ENCODE data around the gene AMIGO2.
"Not testable (repeated sequence)": the region's sequence is repeated elsewhere in the genome, so short reads cannot be mapped to it uniquely, and the experiment has no call there.

The AMIGO2 gene

GRCh38 chr12:47071241-47071852 is 8.4 kb downstream of the AMIGO2 start:
- DNase-seq: no peak

GRCh38 chr12:47070310-47070709 is 9.4 kb downstream of the AMIGO2 start:
- DNase-seq: no peak

GRCh38 chr12:47068539-47068938 is 11.2 kb downstream of the AMIGO2 start:
- no peak for DNase-seq

- no peak for DNase-seq
These were observed 11.9 kb downstream of the AMIGO2 start for GRCh38 chr12:47067771-47068431.

GRCh38 chr12:47067176-47067575 is 12.6 kb downstream of the AMIGO2 start:
- no peak for DNase-seq

GRCh38 chr12:47066278-47067025 is 13.3 kb downstream of the AMIGO2 start:
- DNase-seq: no peak

GRCh38 chr12:47065546-47065945 is 14.2 kb downstream of the AMIGO2 start:
- no peak for DNase-seq

GRCh38 chr12:47058640-47059039 is 21.1 kb downstream of the AMIGO2 start:
- DNase-seq: not testable (repeated sequence)

- DNase-seq: not testable (repeated sequence)
These were observed 22.8 kb downstream of the AMIGO2 start for GRCh38 chr12:47056944-47057343.

- DNase-seq: not testable (repeated sequence)
These were observed 23.9 kb downstream of the AMIGO2 start for GRCh38 chr12:47055856-47056255.

GRCh38 chr12:47054659-47055058 is 25.1 kb downstream of the AMIGO2 start:
- DNase-seq: no peak

GRCh38 chr12:47053961-47054360 is 25.8 kb downstream of the AMIGO2 start:
- no peak for DNase-seq

- no peak for DNase-seq
These were observed 27.5 kb downstream of the AMIGO2 start for GRCh38 chr12:47052274-47052673.

GRCh38 chr12:47051291-47051690 is 28.5 kb downstream of the AMIGO2 start:
- not testable (repeated sequence) for DNase-seq

GRCh38 chr12:47048541-47048940 is 31.2 kb downstream of the AMIGO2 start:
- DNase-seq: no peak

- DNase-seq: no peak
These were observed 38.4 kb downstream of the AMIGO2 start for GRCh38 chr12:47041327-47041726.

GRCh38 chr12:47039756-47040155 is 40.0 kb downstream of the AMIGO2 start:
- DNase-seq: no peak

- DNase-seq: no peak
These were observed 40.7 kb downstream of the AMIGO2 start for GRCh38 chr12:47039079-47039478.

GRCh38 chr12:47038270-47038748 is 41.5 kb downstream of the AMIGO2 start:
- no peak for DNase-seq

GRCh38 chr12:47035484-47035883 is 44.3 kb downstream of the AMIGO2 start:
- no peak for DNase-seq

GRCh38 chr12:47034661-47035060 is 45.1 kb downstream of the AMIGO2 start:
- no peak for DNase-seq

- DNase-seq: no peak
These were observed 45.8 kb downstream of the AMIGO2 start for GRCh38 chr12:47033789-47034555.

- no peak for DNase-seq
These were observed 46.7 kb downstream of the AMIGO2 start for GRCh38 chr12:47033081-47033480.

Data from 8988T (cell line).